Mesothelial cell of epicardium (in vitro differentiated cells): ENCODE data around the gene GRAP2. TPM values are rescaled to one million over a fixed set of nuclear protein-coding genes. Genes with fewer than 3 reads are reported as not detected.

ENCODE experiments used
- DNase-seq, 2 experiments: peaks; one replicate each; pipeline ENCODE4 v3.0.0; 2021; ENCODE audit warnings: low spot score in 2 of 2; ENCODE audit not compliant: unreplicated experiment in 2 of 2
- H3K27ac Mint-ChIP-seq: 2 replicates; pipeline ENCODE4 v1.8.0; 2021; ENCODE audit warnings: mixed read lengths
- H3K27me3 Mint-ChIP-seq: 2 replicates; pipeline ENCODE4 v1.8.0; 2021; ENCODE audit warnings: low read depth, mixed read lengths
- H3K36me3 Mint-ChIP-seq: 2 replicates; pipeline ENCODE4 v1.8.0; 2021; ENCODE audit warnings: mixed read lengths
- H3K4me1 Mint-ChIP-seq: 2 replicates; pipeline ENCODE4 v1.8.0; 2021; ENCODE audit warnings: mixed read lengths
- H3K4me3 Mint-ChIP-seq: 2 replicates; pipeline ENCODE4 v1.8.0; 2021; ENCODE audit warnings: mild to moderate bottlenecking, moderate library complexity, mixed read lengths
- H3K9me3 Mint-ChIP-seq: 2 replicates; pipeline ENCODE4 v1.8.0; 2021; ENCODE audit warnings: mixed read lengths
- CTCF ChIP-seq: fragments of 200-600 bp; sonication (generic); IDR thresholded peaks from one replicate; pipeline ENCODE4 v1.5.0; 2021; ENCODE audit warnings: antibody characterized with exemption; ENCODE audit not compliant: unreplicated experiment
- total RNA-seq: library from RNA; stranded (reverse); gene quantifications from 3 replicates; pipeline ENCODE4 v1.2.1, GENCODE V29; 2021

GRAP2 gene
- total RNA-seq, 1 donor from 2014 or later = not detected

GRCh38 chr22:39960791-39961746 is 60.2 kb downstream of the GRAP2 start:
- Mint-ChIP-seq H3K4me1 (peaks cover 6% of the 10 kb centered on the region), H3K27me3 (peaks cover 17% of the 10 kb centered on the region), H3K9me3 (no peaks in the 10 kb centered on the region), H3K36me3 (no peaks in the 10 kb centered on the region), H3K27ac (no peak overlapping the region), H3K4me3 (no peak overlapping the region)
- no peak for TF ChIP-seq CTCF
- no peak for DNase-seq

GRCh38 chr22:39962071-39962470 is 61.2 kb downstream of the GRAP2 start:
- no peak overlapping the region for H3K27ac Mint-ChIP-seq
- H3K9me3 Mint-ChIP-seq = no peaks in the 10 kb centered on the region
- DNase-seq = no peak
- TF ChIP-seq CTCF = no peak
- peaks cover 20% of the 10 kb centered on the region for H3K27me3 Mint-ChIP-seq
- no peak overlapping the region for H3K4me3 Mint-ChIP-seq
- peaks cover 6% of the 10 kb centered on the region for H3K4me1 Mint-ChIP-seq
- no peaks in the 10 kb centered on the region for H3K36me3 Mint-ChIP-seq

- TF ChIP-seq CTCF = no peak
- DNase-seq = no peak
- Mint-ChIP-seq H3K4me3 (no peak overlapping the region), H3K27ac (no peak overlapping the region), H3K27me3 (peaks cover 18% of the 10 kb centered on the region), H3K9me3 (no peaks in the 10 kb centered on the region), H3K4me1 (peaks cover 5% of the 10 kb centered on the region), H3K36me3 (no peaks in the 10 kb centered on the region)
Observed at GRCh38 chr22:39965748-39966147, 64.9 kb downstream of the GRAP2 start.

GRCh38 chr22:39966470-39966869 is 65.6 kb downstream of the GRAP2 start:
- no peak for TF ChIP-seq CTCF
- Mint-ChIP-seq H3K27ac (no peak overlapping the region), H3K4me3 (no peak overlapping the region)

GRCh38 chr22:39967103-39967829 is 66.4 kb downstream of the GRAP2 start:
- H3K4me1 Mint-ChIP-seq = peaks cover 5% of the 10 kb centered on the region
- no peak for TF ChIP-seq CTCF
- no peak overlapping the region for H3K27ac Mint-ChIP-seq
- no peaks in the 10 kb centered on the region for H3K36me3 Mint-ChIP-seq
- H3K9me3 Mint-ChIP-seq = no peaks in the 10 kb centered on the region
- DNase-seq = no peak
- no peak overlapping the region for H3K4me3 Mint-ChIP-seq
- H3K27me3 Mint-ChIP-seq = peaks cover 29% of the 10 kb centered on the region

More at GRCh38 chr22:39966470-39966869, 65.6 kb downstream of the GRAP2 start:
- DNase-seq = no peak
- peaks cover 5% of the 10 kb centered on the region for H3K4me1 Mint-ChIP-seq
- no peaks in the 10 kb centered on the region for H3K36me3 Mint-ChIP-seq
- H3K27me3 Mint-ChIP-seq = peaks cover 22% of the 10 kb centered on the region
- H3K9me3 Mint-ChIP-seq = no peaks in the 10 kb centered on the region
